Vagina (tissue), 2 donors: ENCODE measurements around the gene TGFBR2.

Experiments
- POLR2A ChIP-seq, 2 donors: fragments of 450-650 bp; IDR thresholded peaks; one replicate each; pipeline ENCODE4 v1.6.1; 2017; ENCODE audit warnings: antibody characterized with exemption in 2 of 2, mild to moderate bottlenecking in 2 of 2, moderate library complexity in 2 of 2
- TF ChIP-seq, protein P1 (sequence below), 3 experiments: fragments of 450-650 bp in 2 of 3; fragments of 200-600 bp in 1 of 3; sonication (generic) in 1 of 3; IDR thresholded peaks; one replicate each; pipeline ENCODE4 v1.5.1; 2017 to 2019; ENCODE audit warnings: antibody characterized with exemption in 3 of 3, mild to moderate bottlenecking in 2 of 3, moderate library complexity in 2 of 3

DNA sequence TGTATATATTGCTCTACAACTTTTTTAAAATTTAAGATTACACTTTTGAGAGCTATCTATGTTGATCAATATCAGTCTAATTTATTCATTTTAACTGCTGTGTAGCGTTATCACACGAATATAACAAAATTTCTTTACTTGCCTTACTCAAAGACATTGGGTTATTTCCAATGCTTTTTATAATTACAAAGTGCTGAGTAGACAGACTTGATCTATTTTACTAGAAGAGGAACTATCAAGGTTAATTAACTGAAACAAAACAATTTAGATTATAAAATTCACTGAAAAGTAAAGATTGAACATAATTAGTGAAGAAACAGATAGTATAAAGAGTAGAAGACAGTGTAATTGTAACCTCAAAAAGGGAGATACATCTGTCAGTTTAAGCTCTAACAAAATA is 105.5 kb downstream of the TGFBR2 start:
- no peak for TF ChIP-seq POLR2A (IDR thresholded peaks at IDR 0.05)
- TF ChIP-seq, protein P1, sequence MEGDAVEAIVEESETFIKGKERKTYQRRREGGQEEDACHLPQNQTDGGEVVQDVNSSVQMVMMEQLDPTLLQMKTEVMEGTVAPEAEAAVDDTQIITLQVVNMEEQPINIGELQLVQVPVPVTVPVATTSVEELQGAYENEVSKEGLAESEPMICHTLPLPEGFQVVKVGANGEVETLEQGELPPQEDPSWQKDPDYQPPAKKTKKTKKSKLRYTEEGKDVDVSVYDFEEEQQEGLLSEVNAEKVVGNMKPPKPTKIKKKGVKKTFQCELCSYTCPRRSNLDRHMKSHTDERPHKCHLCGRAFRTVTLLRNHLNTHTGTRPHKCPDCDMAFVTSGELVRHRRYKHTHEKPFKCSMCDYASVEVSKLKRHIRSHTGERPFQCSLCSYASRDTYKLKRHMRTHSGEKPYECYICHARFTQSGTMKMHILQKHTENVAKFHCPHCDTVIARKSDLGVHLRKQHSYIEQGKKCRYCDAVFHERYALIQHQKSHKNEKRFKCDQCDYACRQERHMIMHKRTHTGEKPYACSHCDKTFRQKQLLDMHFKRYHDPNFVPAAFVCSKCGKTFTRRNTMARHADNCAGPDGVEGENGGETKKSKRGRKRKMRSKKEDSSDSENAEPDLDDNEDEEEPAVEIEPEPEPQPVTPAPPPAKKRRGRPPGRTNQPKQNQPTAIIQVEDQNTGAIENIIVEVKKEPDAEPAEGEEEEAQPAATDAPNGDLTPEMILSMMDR (IDR thresholded peaks at IDR 0.05) = no peak
